ENCODE measurements around the gene TSPOAP1.

Gene TSPOAP1

GRCh38 chr17:58328195-58329034 is at the start of gene TSPOAP1:
TSPOAP1 (minus strand) TSS chr17:58328795; CDS start chr17:58327920, 875 bp downstream.
- DNase-seq = no peak

GRCh38 chr17:58377661-58378060 is 49.1 kb upstream of the TSPOAP1 start:
- DNase-seq = no peak

- DNase-seq = no peak
Observed at GRCh38 chr17:58377093-58377601, 48.6 kb upstream of the TSPOAP1 start.

GRCh38 chr17:58376472-58377000 is 47.9 kb upstream of the TSPOAP1 start:
- no peak for DNase-seq

- DNase-seq = no peak
Observed at GRCh38 chr17:58375811-58376210, 47.2 kb upstream of the TSPOAP1 start.

- no peak for DNase-seq
Observed at GRCh38 chr17:58375256-58375655, 46.7 kb upstream of the TSPOAP1 start.

GRCh38 chr17:58373923-58374322 is 45.3 kb upstream of the TSPOAP1 start:
- DNase-seq = no peak

GRCh38 chr17:58373003-58373402 is 44.4 kb upstream of the TSPOAP1 start:
- no peak for DNase-seq

- no peak for DNase-seq
Observed at GRCh38 chr17:58371300-58371950, 42.8 kb upstream of the TSPOAP1 start.

- DNase-seq = no peak
Observed at GRCh38 chr17:58370716-58371115, 42.1 kb upstream of the TSPOAP1 start.

- DNase-seq = no peak
Observed at GRCh38 chr17:58370309-58370708, 41.7 kb upstream of the TSPOAP1 start.

- no peak for DNase-seq
Observed at GRCh38 chr17:58369214-58370031, 40.8 kb upstream of the TSPOAP1 start.

- no peak for DNase-seq
Observed at GRCh38 chr17:58368860-58369213, 40.2 kb upstream of the TSPOAP1 start.

- DNase-seq = no peak
Observed at GRCh38 chr17:58367461-58367860, 38.9 kb upstream of the TSPOAP1 start.

GRCh38 chr17:58365980-58366595 is 37.5 kb upstream of the TSPOAP1 start:
- no peak for DNase-seq

- DNase-seq = no peak
Observed at GRCh38 chr17:58365185-58365979, 36.8 kb upstream of the TSPOAP1 start.

- DNase-seq = no peak
Observed at GRCh38 chr17:58364270-58364942, 35.8 kb upstream of the TSPOAP1 start.

- no peak for DNase-seq
Observed at GRCh38 chr17:58363457-58364185, 35.0 kb upstream of the TSPOAP1 start.

- DNase-seq = no peak
Observed at GRCh38 chr17:58362368-58363014, 33.9 kb upstream of the TSPOAP1 start.

All from right hindlimb (tissue), 1 donor.